ENCODE measurements around the gene RNF8. TPM values are rescaled to one million over a fixed set of nuclear protein-coding genes. Genes with fewer than 3 reads are reported as not detected.
"Not testable (repeated sequence)": the region's sequence is repeated elsewhere in the genome, so short reads cannot be mapped to it uniquely, and the experiment has no call there.

Gene RNF8
- total RNA-seq, 1 donor from 2014 or later, result 11.3 TPM

DNA sequence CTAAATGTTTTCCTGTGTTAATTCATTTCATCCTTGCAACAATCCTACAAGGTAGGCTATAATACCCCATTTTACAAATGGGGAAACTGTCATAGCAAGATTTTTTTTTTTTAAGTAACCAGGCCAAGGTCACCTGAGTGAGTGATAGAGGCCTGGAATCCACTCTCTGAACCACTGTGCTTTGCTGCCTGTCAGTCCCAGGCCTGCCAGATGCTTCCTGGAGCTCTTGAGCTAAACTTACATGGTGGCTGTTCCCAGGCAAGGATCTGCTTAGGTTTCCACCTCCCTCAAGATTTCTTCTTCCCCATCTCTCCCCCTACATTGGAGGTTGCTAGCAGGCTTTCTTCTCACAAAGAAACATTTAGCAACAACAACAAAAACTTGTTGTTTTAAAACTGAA, 32.7 kb upstream of the RNF8 start:
- DNase-seq (ENCODE audit: low spot score), result no peak

DNA sequence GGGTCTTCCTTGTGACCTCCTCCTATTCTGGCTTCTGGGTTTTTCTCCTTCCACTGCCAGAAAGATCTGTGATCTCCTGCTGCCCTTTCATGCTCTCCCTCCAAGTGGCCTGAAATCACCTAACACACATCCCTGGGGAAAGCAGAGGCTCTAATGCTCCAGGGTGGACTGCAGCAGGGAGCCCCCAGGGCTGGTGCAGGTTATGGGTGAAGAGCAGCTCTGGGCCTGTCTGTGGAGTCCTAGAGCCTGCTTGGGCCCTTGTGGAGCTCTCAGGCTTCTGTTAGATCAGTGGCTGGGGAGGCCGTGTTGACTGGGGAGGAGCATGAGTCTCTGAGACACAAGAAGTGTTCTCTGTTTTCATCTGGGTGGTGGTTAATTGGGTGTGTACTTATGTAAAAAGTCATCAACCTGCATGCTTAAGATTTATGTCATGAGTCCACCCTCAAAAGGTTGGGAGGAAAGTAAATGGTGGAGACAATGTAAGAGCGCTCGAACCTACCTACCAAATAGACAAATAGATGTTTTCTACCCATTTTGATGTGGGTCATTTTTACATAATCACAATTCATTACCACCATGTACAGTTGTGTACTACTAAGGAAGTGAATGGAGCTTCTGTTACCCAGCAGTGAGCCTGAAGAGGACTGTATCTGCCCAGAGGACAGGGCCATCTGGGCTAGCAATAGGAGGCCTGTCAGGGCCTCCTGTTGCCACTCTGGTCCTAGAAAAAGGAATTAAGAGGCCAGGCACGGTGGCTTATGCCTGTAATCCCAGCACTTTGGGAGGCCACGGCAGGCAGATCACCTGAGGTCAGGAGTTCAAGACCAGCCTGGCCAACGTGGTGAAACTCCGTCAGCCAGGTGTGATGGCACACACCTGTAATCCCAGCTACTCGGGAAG, 32.0 kb upstream of the RNF8 start:
- no peak for DNase-seq (ENCODE audit: low spot score)

DNA sequence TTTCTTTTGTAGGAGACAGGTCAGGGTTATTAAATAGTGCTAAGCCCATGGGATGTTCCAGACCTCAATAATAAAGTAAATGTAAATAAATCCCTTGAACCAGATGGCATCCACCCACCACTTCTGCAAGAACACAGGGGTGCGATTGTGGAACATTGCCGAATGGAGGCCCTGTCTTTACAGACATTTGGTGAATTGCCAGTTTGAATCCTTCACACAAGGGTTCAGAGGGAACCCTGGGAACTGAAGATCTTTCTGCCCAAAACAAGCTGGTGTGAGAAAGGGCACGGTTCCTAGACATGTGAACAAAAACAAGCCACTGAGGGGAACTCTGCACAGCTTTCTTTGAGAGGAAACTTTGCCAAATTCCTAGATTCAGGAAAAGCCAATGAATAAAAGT, 30.2 kb upstream of the RNF8 start:
- DNase-seq (ENCODE audit: low spot score), result no peak

DNA sequence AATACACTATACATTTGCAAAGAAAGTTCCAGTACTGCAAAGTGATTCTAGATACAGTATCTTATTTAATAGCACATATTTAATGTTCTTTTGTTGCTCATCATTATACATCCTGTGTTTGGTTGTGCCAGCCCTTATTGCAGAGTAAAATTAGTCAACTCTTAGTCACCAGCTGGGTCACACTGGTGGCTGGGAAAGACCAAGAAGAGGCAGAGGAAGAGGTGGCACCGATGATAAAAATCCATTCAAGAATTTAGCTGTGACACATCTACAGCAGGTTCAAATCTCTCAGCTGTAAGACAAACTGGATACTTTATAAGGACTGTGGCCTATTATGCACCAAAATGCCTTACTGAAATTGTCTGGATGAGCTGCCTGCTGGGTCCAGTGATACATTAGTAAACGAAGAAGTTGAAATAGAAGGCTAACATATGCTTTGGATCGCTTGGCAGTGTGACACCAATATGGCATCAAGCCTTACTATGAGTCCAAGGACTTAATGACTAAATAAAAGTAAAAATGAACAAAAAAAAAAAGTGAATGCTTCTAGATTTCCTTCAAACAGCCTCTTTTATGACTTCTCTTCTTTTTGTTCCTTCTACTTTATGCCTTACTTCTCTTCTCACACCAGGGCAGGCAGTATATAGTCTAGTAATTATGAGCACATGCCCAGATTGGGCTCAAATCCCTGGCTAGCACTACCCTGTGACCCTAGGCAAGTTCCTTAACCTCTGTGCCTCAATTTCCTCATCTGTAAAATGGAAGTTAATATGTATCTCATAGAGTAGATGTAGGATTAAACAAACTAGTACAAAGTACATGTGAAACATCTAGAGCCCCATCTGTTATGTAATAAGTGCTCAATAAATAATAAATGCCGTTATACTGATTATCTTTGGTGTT, 29.4 kb upstream of the RNF8 start:
- DNase-seq (ENCODE audit: low spot score), result no peak

DNA sequence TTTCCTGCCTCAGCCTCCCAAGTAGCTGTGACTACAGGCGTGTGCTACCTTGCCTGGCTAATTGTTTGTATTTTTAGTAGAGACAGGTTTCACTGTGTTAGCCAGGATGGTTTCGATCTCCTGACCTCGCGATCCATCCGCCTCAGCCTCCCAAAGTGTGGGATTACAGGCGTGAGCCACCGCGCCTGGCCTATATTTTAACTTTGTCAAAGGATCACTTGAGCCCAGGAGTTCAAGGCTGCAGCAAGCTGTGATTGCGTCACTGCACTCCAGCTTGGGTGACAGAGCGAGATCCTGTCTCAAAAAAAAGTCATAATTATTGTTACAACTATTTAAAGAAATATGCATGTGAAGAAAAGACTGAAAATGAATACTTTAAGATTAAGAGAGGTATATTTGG, 23.4 kb upstream of the RNF8 start:
- DNase-seq (ENCODE audit: low spot score), result not testable (repeated sequence)

DNA sequence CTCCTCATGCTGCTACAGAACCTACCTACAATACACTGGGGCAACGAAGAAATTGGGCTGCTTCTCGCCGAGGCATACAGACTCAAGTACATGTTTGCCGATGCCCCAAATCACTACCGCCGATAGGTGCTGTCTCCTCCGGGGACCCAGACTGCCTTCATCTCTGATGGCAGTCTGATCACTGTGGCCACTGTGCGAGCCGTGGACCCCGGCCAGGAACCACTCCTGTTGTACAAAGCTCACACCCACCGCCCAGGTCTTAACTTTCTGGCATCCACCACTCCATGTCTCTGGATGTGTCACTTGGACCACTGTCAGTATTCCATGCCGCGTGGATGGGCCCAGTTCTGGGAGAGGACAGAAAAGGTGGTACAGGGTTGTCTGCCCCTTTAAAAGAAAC, 22.7 kb upstream of the RNF8 start:
- no peak for DNase-seq (ENCODE audit: low spot score)

DNA sequence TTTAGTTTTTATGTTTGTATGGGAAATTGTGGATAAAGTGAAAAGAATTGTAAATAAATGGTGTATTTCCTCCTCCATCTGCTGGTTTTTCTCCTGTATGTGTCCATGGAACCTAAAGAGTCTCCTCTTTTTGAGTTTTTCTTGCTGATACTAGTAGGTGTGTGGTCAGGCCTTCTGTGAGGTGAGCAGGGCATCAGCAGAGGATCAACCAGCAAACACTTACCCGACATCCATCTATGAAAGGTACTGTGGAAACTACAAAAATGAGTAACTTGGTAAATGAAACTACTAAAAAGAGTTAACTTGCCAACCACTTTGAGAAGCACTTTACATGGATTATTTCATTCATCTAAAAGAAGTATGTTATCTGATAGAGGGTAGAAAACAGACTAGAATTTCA, 20.9 kb upstream of the RNF8 start:
- no peak for DNase-seq (ENCODE audit: low spot score)

DNA sequence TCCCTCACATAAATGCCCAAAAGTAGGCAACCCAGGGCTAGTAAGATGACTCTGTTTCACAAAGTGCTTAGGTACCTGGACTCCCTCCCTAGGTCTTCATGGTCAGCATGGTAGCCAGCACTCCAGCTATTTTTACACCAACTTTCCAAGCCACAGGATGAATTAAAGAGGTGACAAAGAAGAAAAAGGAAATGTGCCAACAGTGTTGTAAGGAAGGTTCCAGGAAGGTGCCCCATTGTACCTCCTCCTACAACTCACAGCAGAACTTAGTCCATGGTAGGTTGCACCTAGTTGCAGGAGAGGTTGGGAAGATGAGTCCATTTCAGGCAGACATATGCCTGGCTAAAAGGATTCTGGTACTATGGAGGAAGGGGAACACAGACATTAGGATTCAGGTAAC, 19.7 kb upstream of the RNF8 start:
- DNase-seq (ENCODE audit: low spot score), result no peak

DNA sequence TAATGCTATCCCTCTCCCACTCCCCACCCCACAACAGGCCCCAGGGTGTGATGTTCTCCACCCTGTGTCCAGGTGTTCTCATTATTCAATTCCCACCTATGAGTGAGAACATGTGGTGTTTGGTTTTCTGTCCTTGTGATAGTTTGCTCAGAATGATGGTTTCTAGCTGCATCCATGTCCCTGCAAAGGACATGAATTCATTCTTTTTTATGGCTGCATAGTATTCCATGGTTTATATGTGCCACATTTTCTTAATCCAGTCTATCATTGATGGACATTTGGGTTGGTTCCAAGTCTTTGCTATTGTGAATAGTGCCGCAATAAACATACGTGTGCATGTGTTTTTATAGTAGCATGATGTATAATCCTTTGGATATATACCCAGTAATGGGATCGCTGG, 15.5 kb upstream of the RNF8 start:
- not testable (repeated sequence) for DNase-seq (ENCODE audit: low spot score)

DNA sequence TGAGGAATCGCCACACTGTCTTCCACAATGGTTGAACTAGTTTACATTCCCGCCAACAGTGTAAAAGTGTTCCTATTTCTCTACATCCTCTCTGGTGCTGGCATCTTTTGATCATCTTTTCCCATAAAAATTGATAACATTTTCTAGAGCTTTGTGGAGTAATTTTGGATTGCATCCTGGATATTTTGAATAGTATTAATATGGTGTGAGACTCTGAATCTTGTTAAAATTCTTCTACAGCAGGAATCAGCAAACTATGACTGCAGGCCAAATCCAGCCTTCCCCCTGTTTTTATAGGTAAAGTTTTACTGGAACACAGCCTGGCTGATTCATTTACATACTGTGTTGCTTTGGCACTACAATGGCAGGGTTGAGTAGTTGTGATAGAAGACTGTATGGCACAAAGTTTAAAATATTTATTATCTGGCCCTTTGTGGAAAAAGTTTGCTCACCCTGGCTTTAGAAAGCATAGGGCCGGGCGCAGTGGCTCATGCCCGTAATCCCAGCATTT, 15.0 kb upstream of the RNF8 start:
- DNase-seq (ENCODE audit: low spot score), result no peak

DNA sequence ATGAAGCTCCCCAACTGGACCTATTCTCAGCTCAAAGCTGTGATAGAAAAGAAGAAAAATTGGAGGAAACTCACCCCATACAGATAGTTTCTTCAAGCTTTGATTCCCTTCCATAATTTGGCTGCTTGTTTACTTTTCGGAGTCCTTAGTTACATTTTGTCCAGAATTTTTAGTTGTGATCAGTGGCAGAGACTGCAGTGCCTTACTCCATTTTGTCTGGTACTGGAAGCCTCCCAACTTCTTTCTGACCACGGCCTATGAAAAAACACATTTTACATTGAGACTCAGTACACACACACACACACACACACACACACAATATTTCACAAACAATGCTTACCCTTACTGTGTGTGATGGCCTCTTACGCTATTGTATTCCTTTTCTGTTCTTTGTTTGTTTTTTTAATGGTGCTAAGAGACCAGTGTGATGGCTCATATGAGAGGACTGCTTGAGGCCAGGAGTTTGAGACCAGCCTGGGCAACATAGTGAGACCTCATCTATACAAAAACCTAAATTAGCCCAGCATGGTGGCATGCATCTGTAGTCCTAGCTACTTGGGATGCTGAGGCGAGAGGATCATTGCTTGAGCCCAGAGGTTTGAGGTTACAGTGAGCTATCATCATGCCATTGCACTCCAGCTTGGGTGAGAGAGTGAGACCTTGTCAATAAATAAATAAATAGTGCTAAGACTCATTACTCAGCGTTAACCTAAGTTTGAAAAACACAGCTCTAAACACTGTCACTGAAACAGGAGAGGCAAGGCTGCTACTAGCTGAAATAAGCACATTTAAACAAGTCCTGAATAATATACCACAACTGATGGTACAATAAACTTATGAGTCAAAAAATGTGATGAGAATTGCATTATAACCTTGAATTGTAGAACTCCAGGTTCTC, 13.8 kb upstream of the RNF8 start:
- no peak for DNase-seq (ENCODE audit: low spot score)

DNA sequence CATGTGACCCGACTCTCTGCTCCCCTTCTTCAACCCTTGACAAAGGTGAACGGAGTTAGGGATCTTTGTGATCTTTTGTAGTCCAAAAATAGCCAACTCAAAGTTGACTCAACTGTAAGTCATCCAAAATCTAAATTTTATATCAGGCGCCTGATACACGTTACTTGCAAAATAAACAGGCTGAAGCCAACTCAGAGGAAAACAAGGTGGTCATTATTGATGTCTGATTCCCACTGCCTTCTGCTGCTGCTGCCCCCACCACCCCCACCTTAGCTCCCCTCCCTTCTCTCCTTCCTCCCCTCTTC, 13.2 kb upstream of the RNF8 start:
- no peak for DNase-seq (ENCODE audit: low spot score)

DNA sequence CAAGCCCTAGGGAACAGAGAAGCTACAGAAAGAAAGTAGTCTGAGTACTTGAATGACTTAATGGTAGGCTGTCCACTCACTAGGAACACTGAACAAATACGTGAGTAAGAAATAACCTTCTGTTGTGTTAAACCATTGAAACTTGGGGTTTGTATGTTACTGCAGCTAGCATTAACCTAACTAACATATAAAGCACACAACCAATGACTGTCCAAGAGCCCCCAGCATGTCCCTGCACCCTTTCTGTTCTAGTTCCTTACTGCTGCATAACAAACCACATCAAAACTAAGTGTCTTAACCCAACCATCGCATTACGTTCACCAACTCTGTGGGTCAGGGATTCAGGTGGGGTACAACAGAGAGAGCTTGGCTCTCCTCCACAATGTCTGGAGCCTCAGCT, 10.5 kb upstream of the RNF8 start:
- DNase-seq (ENCODE audit: low spot score), result no peak

DNA sequence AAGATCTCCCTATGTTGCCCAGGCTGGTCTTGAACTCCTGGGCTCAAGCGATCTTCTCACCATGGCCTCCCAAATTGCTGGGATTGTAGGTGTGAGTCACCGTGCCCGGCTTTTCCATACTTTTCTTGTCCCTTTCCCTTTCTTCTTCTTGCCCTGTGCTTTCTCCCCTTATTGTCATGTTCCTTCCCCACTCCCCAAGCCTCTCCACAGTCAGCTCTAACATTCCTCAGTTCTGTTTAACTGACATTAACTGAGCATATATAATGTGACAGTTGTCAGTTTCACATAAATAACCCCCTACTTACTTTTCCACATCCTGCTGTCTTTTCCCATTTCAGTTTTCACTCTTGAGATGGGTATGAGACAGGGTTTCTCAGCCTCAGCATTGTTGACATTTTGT, 9.5 kb upstream of the RNF8 start:
- DNase-seq (ENCODE audit: low spot score), result no peak

DNA sequence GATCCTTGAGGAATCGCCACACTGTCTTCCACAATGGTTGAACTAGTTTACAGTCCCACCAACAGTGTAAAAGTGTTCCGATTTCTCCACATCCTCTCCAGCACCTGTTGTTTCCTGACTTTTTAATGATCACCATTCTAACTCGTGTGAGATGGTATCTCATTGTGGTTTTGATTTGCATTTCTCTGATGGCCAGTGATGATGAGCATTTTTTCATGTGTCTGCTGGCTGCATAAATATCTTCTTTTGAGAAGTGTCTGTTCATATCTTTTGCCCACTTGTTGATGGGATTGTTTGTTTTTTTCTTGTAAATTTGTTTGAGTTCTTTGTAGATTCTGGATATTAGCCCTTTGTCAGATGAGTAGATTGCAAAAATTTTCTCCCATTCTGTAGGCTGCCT, 8.0 kb upstream of the RNF8 start:
- not testable (repeated sequence) for DNase-seq (ENCODE audit: low spot score)

DNA sequence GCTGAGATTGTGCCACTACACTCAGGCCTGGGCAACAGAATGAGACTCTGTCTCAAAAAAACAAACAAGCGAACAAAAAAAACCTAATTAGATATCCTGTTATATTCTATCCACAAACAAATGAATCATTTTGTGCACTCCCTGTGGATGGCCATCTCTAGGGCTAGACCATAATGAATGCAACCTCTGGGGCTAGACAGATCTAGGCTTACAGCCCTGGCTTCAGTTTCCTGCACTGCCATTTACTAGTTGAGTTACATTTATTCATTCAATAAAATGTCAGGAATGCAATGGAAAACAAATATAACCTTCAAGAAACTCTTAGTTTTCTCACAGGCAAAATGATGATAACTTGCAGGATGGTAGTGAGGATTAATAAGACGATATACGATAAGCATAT, 6.6 kb upstream of the RNF8 start:
- DNase-seq (ENCODE audit: low spot score), result no peak

DNA sequence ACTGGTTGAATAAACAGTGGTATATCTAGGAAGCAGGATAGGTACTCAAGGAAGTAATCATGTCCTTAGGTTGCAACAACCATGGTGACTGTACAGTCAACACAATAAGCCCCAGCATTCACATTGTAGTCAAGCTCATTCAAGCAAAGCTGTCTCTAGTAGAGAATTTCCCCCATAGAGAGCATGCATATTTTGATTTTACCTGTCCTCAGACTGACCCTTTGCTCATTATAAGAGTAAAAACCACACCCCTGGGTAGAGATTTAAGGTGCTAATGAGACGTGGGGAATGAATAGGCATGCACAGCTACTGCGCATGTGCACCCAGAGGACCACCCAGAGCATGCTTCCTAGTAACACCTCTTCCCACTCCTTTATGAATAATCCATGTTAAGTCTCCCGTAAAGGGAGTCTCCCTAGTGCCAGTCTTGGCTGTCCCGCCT, 6.1 kb upstream of the RNF8 start:
- no peak for DNase-seq (ENCODE audit: low spot score)

DNA sequence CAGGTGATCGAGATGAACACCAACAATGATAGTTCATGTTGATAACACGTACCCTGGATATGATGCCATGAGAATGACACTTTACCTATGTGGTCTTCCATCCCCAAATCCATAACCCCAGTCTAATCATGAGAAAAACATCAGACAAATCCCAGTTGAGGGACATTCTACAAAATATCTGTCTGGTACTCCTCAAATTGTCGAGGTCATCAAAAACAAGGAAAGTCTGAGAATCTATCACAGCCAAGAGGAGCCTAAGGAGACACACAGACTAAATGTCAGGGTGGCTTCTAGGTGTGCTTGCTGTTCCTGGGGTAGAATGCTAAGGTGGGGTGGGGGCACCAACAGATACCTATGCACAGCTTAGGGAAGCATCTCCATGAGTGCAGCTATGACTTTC, 2.8 kb upstream of the RNF8 start:
- no peak for DNase-seq (ENCODE audit: low spot score)

DNA sequence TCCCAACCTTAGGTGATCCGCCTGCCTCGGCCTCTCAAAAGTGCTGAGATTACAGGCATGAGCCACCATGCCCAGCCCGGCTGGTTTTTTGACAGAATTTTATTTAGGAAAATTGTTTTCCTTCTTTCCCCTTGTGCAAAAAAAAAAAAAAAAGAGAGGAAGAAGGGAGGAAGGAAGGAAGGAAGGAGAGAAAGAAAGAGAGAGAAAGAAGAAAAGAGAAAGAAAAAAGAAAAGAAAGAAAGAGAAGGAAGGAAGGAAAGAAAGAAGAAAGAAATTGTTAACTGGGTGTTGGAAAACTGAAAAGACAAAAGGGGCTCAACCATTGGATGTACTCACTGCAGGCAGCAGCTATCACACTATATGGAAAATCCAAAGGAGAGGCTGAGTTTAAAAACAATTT, 1.4 kb upstream of the RNF8 start:
- no peak for DNase-seq (ENCODE audit: low spot score)

DNA sequence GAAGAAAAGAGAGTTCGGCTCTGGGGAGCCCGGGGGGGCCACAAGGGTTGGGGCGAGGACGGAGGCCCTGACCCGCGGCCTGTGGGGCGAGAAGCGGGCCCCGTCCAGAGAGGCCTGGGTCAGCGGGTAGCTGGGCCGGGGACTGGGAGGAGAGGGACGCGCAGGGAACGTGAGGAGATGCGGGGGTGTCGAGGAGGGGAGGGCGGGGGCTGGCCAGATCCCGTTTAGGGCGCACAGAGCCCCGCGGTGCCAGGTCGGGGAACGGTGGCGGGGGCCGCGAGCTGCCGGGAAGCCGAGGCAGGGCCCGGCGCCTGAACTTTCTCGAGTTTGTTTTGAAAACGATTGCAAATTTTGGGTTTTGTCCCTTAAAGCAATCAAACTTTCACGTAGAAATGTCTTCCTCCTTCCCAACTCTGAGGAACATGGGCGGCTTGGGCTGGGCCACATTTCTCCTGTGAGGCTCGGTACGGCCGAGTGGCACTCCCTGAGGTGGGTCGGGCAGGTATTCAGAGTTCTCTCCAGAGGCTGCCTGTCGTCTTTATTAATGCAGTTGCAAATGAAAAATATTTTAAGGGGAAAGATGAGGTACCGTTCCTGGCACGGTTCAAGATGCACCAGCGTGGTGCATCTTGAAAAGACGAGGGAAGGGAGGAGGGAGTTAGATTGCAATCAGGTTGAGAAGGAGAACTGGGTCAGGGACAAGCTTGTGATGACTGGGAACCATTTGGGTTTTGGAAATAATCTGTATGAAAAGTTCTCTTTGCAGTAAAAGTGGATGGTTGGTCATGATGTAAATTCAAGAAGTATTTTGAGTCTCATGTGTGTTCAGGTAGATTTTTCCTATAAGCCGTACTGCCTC, 972 bp downstream of the RNF8 start:
- DNase-seq (ENCODE audit: low spot score), result no peak
